Measurements from ENCODE around the gene PRR20G.

GRCh38 chr3:127263037-127263436 lies 24.8 kb downstream of the PRR20G start:
- TF ChIP-seq CTCF (conservative IDR thresholded peaks at IDR 0.05 in 1 of 2, IDR thresholded peaks at IDR 0.05 in 1 of 2; ENCODE audit: low read depth in 1 of 2, low read length in 2 of 2) (no peak), EZH2 (IDR thresholded peaks at IDR 0.05; ENCODE audit: low read length, missing control alignments) (no peak)

Data from fibroblast of lung (primary cell).